Esophagus mucosa (tissue), 1 donor: ENCODE results near the gene KIF21B. TPM values are rescaled to one million over a fixed set of nuclear protein-coding genes. Genes with fewer than 3 reads are reported as not detected.
"Not testable (repeated sequence)": the region's sequence is repeated elsewhere in the genome, so short reads cannot be mapped to it uniquely, and the experiment has no call there.

Source experiments
- ATAC-seq: fragments of 200-7000 bp; cut with Tn5 transposase; one replicate; pipeline ENCODE4 v1.9.1; 2020
- total RNA-seq: library from RNA; stranded (reverse); gene quantifications from one replicate; pipeline ENCODE4 v1.2.4, GENCODE V29; 2023
- donor health status: DM: yes; HTN: yes; CAD: no.

KIF21B gene
- total RNA-seq, 1 donor from 2014 or later, result 0.52 TPM

DNA sequence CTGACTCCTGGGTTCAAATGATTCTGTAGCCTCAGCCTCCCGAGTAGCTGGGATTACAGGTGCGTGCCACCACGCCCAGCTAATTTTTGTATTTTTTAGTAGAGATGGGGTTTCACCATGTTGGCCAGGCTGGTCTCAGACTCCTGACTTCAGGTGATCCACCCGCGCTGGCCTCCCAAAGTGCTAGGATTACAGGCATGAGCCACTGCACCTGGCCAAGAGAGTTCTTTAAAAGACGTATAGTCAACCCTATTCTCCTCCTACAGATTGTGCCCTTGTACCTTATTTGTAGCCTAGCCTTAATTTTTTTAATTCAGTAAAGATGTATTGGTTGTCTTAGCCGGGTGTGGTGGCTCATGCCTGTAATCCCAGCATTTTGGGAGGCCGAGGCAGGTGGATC is 93.2 kb downstream of the KIF21B start:
- not testable (repeated sequence) for ATAC-seq

DNA sequence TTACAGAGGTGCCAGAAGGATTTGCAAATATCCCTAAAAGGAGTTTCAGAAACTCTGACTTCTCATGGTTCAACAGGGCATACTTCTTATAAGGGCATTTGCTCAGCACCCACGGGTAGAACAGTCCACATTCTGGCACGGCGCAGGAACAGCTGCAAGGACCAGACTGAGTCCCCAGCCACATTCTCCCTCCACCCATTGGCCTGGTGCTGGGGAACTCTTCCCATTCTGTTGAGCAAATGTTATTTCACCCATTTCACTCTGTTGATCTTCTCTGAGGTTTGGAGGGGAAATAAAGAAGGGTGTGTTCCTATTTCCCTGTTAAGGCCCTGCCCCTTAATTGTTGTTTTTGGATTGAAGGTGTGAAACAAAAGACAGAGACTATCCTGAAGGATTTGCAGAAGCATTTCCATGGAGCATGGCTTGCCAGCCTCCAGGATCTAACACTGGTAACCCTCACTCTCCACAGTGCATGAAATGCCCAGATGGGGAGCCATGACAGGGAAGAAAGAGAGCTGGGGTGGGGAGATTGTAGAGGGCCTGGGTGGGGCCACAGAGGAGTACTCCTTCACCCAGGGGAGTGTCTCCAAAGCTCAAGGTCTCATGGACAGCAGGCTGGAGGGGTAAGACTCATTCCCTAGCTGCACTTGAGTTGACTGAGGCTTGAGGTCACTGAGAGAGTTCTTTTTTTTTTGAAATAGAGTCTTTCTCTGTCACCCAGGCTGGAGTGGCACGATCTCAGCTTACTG is 93.8 kb downstream of the KIF21B start:
- ATAC-seq, result peak; percentile 42

DNA sequence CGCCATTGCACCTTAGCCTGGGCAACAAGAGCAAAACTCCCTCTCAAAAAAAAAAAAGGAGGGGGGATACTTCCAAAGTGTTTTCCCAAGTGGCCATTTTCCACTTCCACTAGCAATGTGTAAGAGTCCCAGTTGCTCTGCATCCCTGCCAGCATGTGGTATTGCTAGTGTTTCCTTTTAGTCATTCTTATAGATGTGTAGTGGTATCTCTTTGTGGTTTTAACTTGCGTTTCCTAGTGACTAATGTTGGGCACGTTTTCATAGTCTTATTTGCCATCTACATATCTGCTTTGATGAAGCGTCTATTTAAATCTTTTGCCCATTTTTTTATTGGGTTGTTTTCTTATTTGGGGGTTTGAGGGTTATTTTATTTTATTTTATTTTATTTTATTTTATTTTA is 97.7 kb downstream of the KIF21B start:
- no peak for ATAC-seq

DNA sequence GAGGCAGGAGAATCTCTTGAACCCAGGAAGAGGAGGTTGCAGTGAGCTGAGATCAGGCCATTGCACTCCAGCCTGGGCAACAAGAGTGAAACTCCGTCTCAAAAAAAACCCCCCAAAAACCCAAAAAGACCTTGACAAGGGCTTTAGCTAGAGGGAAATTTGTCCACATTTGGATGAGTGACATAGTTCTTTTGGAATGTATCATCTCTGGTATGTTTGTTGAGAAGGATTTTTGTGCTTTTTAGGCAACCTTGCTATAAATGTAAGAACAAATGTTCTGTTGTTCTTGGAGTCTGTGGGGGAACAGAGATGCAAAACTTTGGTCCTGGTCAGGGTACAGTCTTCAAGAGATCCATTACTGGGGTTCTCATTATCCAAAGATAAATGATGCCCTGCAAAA is 99.9 kb downstream of the KIF21B start:
- no peak for ATAC-seq

DNA sequence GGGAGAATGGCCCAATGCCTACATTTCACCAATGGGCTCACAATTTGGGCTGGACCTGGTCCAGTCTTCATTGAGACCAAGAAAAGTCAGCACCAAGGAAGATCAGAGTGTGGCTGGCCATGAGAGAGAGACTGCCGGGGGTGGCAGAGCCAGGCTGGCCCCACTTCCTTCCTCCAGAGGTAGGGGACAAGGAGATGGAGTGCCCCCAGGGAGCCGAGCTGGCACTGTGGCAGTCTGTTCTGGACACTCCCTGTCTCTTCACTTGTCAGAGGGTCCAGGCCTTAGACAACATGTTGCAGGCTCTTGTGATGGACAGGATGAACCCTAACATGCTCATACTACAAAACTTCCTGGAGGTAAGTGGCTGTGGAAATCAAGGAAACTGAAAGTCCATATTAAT is 101.1 kb downstream of the KIF21B start:
- no peak for ATAC-seq

DNA sequence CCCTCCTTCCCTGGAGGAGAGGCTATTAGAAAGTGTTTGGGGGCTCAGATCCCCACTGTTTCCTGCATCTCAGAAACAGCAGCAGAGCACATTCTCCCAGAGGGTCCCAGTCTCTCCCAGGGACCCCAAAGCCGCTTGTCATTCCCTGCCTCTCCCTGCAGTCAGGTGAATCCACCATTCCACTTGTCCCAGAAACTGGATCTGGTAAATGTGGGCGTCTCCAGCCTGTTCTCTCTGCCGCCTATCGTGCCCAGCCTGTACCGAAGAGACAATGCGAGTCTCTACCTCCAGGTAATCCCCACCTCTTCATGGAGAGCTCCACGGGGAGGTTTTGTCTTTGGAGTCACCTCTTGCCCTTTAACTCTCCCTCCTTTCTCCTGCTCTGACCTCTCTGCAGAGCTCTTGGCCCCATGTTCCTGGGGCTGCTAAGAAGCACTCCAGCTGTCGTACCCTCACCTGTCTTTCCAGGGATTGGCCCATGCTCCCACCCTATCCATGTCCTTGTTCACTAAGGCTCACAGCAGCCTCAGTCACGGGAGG is 101.9 kb downstream of the KIF21B start:
- no peak for ATAC-seq

Other genes starting within 250 kb of the KIF21B start
- gene GPR25, start 150.7 kb downstream of the KIF21B start, total RNA-seq, result 0.32 TPM
- 54.8 TPM for gene INAVA, start 128.8 kb downstream of the KIF21B start, total RNA-seq
- not detected for gene CACNA1S, start 88.7 kb upstream of the KIF21B start, total RNA-seq
- gene ASCL5, start 103.5 kb upstream of the KIF21B start, total RNA-seq, result not detected
- gene TMEM9, start 130.8 kb upstream of the KIF21B start, total RNA-seq, result 28.2 TPM
- 0.12 TPM for gene IGFN1, start 167.1 kb upstream of the KIF21B start, total RNA-seq